Iris pigment epithelial cell (primary cell): ENCODE results near the gene BCLAF3.

ENCODE experiments used
- DNase-seq: peaks from one replicate; pipeline ENCODE4 v3.0.0-alpha.2; 2011; ENCODE audit warnings: low read depth

BCLAF3 gene

GRCh38 chrX:19990556-19991349 lies at the start of gene BCLAF3:
Gene BCLAF3 (minus strand): TSS chrX:19991061. CDS start chrX:19970264, 20,797 bp downstream.
- peak; percentile 76 for DNase-seq

DNA sequence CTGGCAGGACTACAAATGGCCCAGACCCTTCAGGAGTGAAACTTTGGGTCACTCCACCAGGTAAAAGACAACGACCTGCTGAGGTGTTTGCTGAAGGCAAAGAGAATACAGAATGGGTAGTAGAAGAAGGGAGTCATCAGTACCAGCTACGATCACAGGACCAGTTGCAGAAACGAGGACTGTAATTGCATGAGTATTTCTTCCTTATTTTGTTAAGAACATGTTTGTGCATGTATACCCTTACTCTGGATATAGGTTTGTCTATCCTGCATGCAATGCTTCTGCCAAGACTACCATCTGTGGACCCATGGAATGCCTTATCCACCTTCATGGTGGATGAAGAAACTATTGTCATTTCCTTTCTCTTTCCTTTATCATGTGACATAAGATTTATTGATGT lies 48.1 kb upstream of the BCLAF3 start:
- no peak for DNase-seq

GRCh38 chrX:20037186-20037585 lies 46.3 kb upstream of the BCLAF3 start:
- no peak for DNase-seq

GRCh38 chrX:20032201-20032600 lies 41.3 kb upstream of the BCLAF3 start:
- DNase-seq: no peak

DNA sequence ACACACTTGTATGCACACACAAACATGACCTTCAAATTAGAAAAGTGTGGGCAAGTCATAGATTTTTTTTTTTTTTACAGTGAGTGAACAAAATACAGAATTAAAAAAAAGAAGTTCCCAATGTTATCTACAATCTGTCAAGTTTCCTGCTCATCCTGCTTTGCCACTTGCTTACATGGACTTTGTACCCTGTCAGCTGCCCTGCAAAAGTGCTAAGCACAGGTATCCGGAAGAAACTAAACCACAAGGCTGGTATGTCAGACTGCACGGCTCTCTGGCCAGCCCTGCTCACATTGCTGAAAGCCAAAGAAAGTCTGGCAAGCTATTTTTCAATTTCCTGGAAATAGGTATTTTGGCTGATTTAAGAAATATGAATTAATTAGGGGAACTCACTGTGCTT lies 38.9 kb upstream of the BCLAF3 start:
- no peak for DNase-seq

- DNase-seq: no peak
Observed at GRCh38 chrX:20028588-20028987, 37.7 kb upstream of the BCLAF3 start.

GRCh38 chrX:20026278-20026677 lies 35.4 kb upstream of the BCLAF3 start:
- peak; percentile 8 for DNase-seq

DNA sequence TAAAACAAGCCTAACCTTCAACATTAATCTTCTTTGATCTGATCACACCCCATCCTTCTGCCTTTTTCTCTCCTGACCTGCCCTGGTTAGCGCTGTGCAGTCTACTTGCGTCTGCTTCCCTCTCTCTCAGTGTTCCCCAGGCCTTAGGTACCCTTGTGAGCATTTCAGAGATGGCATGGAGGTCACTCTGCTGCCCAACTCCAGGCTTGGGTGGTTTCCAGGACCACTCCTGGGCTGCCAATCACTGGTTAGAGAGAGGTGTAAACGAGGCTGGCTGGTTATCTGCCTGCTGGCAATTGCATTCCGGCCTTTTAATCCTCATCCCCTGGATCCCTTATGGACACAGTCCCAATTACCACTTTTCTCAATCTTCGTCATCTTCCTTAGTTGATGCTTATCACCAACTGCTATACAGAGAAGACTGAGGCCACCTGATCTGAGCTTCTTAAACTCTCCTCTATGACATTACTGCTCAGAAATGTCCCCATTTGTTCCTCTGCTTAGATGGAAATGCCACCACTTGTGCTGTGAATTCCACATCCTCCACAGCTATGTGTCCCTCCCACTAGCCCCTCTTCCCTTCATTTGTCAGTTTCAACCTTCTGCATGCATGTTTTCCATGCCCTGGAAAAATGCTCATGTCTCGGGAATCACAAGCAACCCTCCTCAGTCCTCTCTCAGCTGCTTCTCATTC lies 29.0 kb upstream of the BCLAF3 start:
- DNase-seq: no peak

DNA sequence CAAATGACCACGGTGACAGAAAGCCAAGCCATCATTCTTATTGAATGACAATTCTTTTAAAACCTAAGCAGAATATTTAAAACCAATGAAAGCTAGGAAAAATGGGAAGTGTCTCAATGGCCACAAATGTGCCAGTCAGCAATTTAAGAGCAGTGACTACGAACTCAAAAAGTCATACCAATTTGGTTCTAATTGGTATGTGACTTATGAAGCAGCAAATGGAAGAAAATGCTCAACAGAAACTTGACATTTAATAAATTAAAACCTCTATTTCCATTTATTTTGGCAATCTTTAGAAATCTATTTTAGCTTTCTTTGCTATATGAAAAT lies 25.7 kb upstream of the BCLAF3 start:
- DNase-seq: no peak

GRCh38 chrX:20015945-20016615 lies 25.2 kb upstream of the BCLAF3 start:
- DNase-seq: no peak

GRCh38 chrX:20015422-20015821 lies 24.6 kb upstream of the BCLAF3 start:
- no peak for DNase-seq

DNA sequence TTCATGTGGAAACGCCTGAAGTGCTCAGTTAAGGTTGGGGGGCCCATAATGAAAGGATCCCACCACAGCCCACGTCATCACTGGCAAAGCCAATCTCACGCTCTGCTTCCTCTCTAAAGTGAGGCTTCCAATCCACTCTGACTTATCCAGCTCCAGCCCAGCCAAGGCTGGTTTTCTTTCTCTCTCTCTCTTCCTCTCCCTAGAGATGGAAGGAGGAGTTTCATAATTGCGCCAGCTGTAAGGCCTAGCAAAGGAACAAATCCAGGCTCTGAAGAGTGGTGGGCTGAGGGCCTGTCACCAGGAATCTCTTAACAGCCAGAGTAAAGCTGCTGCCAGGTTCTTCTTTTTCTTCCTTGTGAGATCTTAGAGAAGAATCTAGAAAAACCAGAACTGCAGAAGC lies 20.7 kb upstream of the BCLAF3 start:
- no peak for DNase-seq

DNA sequence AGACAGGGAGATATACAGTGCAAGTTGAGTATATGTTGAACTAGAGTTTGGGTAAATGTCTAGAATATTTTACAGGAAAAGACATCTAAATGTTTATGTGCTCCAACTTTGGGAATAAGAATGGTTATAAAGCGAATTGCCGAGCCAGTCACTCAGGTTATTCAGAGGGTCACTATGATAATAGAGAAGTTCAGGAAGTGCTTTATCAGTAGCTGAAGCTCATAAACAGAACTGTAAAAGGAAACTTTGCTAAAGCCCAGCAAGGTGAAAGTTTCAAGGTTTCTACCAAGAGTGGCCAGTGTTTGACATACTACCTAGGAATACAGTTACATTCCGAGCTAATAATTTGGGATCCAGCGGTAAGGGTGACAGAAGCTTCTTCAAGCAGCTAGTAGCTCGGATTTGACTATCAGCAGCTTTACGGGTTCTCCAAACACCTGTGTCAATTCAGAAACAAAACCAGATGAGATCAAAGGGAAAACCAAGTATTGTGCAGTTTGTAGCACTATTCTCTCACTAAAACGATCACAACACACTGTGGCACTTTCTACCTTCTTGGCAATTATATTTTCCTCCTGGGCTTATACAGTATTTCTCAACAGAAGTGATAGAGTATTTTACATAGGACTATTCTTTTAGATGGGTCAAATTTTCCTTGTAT lies 17.2 kb upstream of the BCLAF3 start:
- no peak for DNase-seq

GRCh38 chrX:20005883-20006282 lies 15.0 kb upstream of the BCLAF3 start:
- no peak for DNase-seq

DNA sequence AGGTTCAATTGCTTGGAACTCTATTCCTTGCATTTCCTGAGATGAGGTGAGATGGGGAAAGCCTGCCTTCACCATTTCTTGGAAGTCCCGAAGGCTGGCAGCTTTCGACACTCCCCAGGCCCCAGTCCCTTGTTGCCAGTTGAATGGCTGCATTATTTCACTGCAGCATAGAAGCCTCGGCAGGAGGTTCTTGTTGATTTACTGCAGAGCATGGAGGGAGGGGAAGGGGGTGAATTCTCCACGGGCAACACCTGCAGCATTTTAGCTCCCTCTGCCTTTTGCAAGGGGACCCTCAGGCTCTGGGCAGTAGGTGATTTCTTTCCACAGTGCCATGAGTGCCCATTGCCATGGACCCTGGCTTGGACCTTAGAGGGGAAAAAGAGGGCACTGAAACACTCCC lies 10.7 kb upstream of the BCLAF3 start:
- no peak for DNase-seq

- no peak for DNase-seq
Observed at GRCh38 chrX:19991350-19991718, 473 bp upstream of the BCLAF3 start.

DNA sequence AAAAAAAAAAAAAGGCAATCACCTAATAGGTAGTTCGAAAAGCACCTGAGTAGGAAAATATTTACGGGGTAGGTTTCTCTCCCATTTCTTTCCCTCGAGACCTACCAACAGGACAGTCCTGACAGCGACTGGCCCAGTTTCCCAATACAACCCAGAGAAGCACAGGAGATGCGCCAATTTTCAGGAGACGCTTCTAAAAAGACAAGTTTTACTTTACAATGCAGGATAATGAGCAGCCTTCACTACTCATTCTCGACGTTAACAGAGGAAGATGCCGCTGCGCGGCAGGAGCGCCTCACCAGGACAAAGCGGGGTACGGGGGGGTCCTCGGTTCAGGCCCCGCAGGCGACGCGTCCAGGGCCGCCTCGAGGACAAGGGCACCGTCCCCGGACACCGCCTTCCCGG lies 708 bp downstream of the BCLAF3 start:
- peak; percentile 5 for DNase-seq

- DNase-seq: no peak
Observed at GRCh38 chrX:19987856-19988255, 3.0 kb downstream of the BCLAF3 start.

DNA sequence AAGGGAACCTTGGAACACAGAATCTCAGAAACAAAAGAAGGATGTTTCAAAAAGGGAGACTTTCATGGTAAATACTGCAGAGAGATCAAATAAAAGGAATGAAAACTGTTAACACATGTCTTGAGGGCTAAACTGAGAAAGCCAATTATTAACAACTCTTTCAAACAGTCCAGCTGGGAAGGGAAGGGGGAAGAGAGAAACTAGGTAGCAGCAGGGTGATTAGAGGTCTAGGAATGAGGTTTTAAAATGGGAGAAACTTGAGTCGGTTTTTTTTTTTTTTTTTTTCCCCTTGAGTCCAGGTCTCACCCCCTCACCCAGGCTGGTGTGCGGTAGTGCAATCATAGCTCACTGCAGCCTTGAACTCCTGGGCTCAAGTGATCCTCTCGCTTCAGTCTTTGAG lies 4.3 kb downstream of the BCLAF3 start:
- DNase-seq: no peak

DNA sequence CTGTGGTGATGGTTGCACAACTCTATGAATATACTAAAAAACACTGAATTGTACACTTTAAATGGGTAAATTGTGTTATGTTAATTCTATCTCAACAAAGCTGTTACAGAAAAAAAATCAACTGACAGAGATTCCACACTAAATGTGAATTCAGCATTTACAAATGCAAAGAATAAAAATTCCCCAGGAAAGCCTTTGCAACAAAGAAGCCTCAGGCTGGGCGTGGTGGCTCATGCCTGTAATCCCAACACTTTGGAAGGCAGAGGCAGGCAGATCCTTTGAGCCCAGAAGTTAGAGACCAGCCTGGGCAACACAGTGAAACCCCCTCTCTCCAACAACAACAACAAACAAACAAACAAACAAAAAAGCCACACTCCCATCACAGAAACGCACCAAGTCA lies 8.9 kb downstream of the BCLAF3 start:
- no peak for DNase-seq

- DNase-seq: no peak
Observed at GRCh38 chrX:19975845-19976244, 15.0 kb downstream of the BCLAF3 start.

- no peak for DNase-seq
Observed at GRCh38 chrX:19972984-19973383, 17.9 kb downstream of the BCLAF3 start.

- no peak for DNase-seq
Observed at GRCh38 chrX:19968276-19968675, 22.6 kb downstream of the BCLAF3 start.
